Fibroblast of skin of back (primary cell): ENCODE data around the gene SLC35A1.
A peak's percentile ranks its signal among the peaks of the same experiment; 100 is the strongest.

Source experiments
- DNase-seq: peaks from one replicate; pipeline ENCODE4 v3.0.0-alpha.2; 2013

The SLC35A1 gene

GRCh38 chr6:87534377-87535047, 61.7 kb downstream of the SLC35A1 start:
- DNase-seq, result no peak

- no peak for DNase-seq
Measured at GRCh38 chr6:87538510-87539260, 65.9 kb downstream of the SLC35A1 start.

- no peak for DNase-seq
Measured at GRCh38 chr6:87539554-87539953, 66.8 kb downstream of the SLC35A1 start.

- DNase-seq, result no peak
Measured at GRCh38 chr6:87540539-87540938, 67.8 kb downstream of the SLC35A1 start.

- no peak for DNase-seq
Measured at GRCh38 chr6:87541041-87541440, 68.3 kb downstream of the SLC35A1 start.

- peak; percentile 8 for DNase-seq
Measured at GRCh38 chr6:87541744-87542143, 69.0 kb downstream of the SLC35A1 start.

GRCh38 chr6:87543696-87544473, 71.1 kb downstream of the SLC35A1 start:
- DNase-seq, result no peak

- no peak for DNase-seq
Measured at GRCh38 chr6:87544474-87544735, 71.6 kb downstream of the SLC35A1 start.

- no peak for DNase-seq
Measured at GRCh38 chr6:87551799-87552198, 79.0 kb downstream of the SLC35A1 start.

GRCh38 chr6:87553159-87553765, 80.5 kb downstream of the SLC35A1 start:
- no peak for DNase-seq

GRCh38 chr6:87555506-87555905, 82.7 kb downstream of the SLC35A1 start:
- DNase-seq, result no peak

GRCh38 chr6:87558446-87558845, 85.7 kb downstream of the SLC35A1 start:
- no peak for DNase-seq

GRCh38 chr6:87561017-87561416, 88.2 kb downstream of the SLC35A1 start:
- DNase-seq, result peak; percentile 62
